Hematopoietic multipotent progenitor cell treated with erythropoietin and hydrocortisone succinate and interleukin-3 and kit ligand, for 17 days (in vitro differentiated cells): ENCODE results near the gene ATP7B.
"Not testable (repeated sequence)": the region's sequence is repeated elsewhere in the genome, so short reads cannot be mapped to it uniquely, and the experiment has no call there.

Experiments used
- DNase-seq: peaks from one replicate; pipeline ENCODE4 v3.0.0-alpha.2; 2015; ENCODE audit warnings: low spot score

Gene ATP7B

DNA sequence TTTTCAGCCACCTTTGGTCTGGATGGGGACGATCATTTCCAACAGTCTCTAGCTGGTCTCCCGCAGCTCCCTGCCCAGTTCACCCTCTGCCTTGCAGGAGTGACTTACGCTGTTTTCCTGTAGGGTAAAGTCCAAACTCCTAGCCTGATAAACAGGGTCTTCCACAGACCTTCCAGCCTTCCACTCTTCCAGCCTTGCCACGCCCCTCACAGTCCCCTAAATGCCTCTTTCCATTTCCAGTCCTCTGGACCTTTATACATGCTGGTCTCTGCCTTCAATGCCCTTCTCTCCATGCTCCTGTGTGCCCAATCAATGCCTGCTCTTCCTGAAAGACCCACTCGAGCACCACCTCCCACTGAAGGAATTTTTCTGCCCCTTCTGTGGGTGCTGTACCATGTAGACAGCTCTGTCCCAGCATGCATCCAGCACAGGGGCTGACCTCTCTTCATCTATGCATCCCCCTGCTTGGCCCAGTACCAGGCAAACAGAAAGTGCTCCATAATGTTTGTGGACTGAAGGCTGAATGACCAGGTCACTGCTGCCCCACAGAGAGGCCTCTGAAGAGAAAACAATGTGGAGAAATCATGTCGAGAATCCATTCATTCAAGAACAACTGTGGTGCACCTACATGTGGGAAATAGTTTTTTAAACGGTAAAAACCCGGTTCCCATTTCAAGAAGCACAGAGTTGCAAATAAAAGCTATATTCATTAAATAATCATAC lies 4.6 kb downstream of the ATP7B start:
- DNase-seq: no peak

DNA sequence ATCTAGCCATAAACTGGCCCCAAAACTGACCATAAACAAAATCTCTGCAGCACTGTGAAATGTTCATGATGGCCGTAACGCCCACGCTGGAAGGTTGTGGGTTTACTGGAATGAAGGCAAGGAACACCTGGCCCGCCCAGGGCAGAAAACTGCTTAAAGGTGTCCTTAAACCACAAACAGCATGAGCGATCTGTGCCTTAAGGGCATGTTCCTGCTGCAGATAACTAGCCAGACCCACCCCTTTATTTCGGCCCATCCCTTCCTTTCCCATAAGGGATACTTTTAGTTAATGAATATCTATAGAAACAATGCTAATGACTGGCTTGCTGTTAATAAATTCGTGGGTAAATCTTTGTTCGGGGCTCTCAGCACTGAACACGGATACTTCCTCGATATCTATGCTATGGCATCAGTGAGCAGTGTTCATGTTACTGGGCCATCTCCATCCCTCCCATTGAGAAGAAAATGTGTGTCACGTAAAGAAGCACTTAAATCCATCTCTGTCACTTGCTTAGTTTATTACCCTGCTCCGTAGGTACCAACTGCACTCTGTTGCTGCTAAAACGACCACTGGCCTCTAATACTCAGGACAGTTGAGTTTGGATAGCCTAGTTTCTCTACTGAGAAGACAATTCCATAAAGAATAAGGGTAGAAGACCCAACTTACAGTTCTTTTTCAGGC lies 5.3 kb downstream of the ATP7B start:
- no peak for DNase-seq

DNA sequence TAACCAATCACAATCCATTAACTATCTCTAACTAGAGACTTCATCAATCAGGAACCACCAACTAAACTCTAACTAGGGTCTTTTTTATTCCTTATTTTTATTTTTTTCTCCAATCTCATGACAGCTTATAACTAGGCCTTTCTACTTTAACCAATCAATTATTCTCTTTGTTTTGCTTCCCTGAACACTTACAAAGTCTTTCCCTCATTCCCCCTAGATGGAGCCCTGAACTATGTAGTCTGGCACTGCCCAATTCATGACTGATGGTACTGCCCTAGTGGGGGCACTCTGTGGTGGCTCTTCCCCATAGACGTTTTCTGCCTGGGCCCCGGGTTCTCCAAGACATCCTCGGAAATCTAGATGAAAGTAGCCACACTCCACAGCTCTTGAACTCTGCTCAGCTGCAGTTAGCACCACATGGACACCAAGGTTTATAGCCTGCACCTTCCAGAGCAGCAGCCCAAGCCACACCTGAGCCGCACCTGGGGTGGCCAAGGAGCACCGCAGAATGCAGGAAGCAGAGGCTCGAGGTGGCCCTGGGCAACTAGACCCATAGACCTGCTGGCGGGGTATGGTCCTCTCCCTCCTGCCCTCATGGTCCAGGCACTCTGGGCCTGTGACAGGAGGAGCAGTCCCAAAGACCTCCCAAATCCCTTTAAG lies 6.6 kb downstream of the ATP7B start:
- no peak for DNase-seq

DNA sequence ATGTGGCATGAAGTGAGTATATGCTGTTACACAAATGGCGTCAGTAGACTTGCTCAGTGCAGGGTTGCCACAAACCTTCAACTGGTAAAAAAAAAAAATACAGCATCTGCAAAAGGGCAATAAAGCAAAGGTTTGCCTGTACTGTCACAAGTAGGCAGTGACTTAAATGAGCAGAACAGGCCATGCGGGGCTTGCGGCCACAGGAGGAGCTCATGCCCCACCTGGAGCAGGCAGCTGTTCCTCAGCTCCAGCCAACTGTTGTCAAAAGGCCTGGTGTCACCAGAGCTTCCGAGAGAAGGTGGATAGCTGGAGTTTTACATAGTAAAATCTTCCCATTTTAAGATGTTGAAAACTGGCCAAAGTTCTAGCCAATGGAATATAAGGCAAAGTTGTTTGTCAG lies 7.7 kb downstream of the ATP7B start:
- no peak for DNase-seq

DNA sequence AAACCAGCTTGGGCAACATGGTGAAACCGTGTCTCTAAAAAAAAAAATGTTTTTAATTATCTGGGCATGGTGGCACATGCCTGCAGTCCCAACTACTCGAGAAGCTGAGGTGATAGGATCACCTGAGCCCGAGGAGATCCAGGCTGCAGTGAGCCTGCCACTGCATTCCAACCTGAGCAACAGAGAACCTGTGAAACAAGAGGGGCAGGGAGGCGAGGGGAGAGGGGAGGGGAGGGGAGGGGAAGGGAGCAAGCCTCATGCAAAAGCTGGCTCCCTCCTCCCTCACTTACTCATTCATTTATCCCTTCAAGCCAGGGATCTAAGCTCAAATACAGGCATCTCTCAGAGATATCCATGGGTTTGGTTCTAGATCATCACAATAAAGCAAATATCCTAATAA lies 8.9 kb downstream of the ATP7B start:
- no peak for DNase-seq

DNA sequence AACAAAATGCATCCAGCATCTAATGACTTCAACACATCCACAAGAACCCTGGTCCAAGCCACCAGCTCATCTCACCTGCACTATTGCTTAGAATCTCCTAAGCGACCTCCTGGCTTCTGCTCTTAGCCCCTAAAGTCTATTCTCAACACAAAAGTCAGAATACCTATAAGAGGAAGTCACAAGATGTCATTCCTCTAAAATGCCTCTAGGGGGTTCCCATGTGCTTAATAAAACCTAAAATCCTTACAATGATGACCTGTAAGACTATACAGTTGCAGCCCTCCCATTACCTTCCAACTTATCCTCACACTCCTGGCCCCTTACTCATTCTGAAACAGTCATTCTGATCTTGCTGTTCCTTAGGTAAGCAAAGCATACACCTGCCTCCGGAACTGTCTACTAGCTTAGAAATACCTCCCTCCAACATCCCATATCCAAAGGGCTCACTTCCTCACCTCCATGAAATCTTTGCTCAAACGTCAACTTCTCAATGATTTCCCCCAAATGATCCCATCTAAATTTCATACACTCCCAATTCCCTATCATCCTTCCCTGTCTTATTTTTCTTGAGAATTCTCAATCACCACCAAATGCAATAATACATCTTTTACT lies 10.0 kb downstream of the ATP7B start:
- DNase-seq: peak; percentile 74

DNA sequence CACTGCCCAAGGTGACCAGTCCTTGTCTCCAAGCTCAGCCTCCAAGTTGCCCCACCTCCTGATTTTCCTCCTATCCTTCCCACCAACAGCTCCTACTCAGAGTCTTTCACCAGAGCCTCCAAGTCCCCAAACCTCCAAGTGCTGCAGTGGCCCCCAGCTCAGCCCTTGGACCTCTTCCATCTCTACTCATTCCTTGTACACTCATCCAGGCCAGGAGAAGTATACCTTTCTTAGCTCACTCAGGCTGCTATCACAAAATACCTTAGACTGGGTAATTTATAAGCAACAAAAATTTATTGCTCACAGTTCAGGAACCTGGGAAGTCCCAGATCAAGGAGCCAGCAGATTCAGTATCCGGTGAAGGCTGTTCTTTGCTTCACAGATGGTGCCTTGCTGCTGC lies 11.3 kb downstream of the ATP7B start:
- no peak for DNase-seq

DNA sequence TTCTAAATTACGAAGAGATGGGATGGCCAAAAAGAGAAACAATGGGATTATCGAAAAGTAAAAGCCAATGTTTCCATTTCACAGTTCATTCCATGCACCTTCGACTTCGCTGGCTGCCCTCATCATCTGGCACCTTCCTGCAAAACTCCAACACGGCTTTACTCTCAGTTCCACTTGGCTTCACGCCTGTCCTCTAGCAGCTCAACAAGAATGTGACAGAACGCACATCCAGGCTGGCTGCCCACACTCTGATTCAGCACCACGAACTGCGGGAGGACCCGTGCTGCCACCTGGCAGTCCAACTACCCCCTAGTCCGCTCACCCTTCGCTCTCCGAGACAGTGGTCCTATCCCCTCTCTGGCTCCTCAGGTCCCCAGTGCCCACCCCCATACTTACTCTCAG lies 11.7 kb downstream of the ATP7B start:
- DNase-seq: no peak

DNA sequence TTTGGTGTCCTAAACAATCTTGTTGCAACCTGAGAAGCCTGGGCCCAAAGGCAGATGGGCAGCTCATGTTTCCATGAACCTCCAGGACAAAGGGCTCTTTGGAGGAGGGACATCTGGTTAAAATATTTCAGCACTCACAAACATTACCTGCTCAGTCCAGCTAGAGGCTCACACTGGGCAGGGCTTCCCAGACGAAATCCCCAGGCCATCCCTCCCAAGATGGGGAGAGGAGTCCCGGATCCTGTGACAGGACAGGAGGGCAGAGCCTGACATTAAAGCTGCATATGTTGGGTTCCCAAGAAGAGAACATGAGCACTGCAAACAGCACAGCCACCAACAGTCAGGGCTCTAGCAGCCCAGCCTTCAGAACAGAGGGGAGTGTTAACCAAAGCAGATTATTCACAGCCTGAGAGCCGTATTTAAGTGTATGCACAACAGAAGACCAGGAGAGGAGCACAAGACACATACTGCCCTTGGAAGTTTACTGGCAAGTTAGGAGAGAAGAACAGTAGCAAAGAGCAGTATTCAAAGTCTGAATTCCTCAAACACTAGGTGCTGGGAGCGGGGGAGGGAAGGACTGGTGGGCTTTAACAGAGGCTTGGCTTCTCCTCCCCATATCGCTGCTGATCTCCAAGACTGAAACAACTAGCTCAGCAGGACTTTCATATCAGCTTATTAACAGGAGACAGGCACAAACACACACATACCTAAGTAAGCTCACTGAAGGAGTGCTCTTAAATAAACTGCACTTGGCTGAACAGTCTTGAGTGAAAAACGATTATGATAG lies 12.3 kb downstream of the ATP7B start:
- DNase-seq: no peak

DNA sequence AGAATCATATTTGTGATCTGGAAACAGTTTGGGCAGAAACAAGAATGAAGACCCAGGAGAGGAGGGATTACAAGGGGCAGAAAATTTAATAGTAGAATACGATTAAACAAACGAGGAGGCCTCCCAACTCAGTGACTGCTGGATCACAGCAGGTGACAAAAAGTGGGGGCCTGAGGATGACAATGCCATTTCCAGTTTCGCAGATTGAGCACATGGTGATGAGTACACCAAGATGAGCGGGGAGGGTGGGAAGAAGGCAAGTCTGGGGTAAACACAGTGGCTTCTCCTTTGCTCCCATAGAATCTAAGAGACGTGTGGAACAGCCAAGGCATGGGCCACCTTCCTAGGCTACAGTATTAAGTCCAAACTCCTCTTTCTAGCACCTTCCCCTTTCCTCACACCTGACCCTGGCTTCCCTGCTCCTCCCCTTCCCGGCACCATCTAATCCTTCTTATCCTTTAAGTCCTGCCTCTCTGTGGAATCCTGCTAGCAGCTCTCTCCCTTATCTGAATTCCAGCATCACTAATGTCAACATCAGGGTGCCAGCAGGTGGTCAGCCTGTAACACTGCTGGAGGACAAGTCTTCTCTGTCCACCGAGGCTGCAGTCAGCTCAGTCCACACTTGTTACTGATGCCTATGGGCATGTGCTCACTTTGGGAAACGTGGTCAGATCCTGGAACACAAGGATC lies 13.5 kb downstream of the ATP7B start:
- DNase-seq: no peak

DNA sequence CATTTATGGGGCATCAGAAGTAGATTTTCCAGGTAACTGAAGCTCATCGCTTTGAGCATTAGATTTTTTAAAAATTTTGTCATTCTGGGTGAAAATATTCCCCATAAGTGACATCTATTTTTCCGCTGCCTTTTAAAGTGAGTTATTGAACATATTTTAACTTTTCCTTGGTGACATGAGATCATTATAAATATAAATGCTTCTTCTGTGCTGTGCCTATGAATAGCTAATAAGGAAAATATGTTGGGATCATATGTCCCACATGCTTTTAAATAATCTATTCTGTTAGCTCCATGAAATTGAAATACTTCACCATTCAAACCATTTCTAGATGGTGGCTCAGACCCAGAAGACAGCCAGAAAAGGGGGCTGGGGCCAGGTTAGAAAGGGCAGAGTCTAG lies 14.1 kb downstream of the ATP7B start:
- no peak for DNase-seq

DNA sequence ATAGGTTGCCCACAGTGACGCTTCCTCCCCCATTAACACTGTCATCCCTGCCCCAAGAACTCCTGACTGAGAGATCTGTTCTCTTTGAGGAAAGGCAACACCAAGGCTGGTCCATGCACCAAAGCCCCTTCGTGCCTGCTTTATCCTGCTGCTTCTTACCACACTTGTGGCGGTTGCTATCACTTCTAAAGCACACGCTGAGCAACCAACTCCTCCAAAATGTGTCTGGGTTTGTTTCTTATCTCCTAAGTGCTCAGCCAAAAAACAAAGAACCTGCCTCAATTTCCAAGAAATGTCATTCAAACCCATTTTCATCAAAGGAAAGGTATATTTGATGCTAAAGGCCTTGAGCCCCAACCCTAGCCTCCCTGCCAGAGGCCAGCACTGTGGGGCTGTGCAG lies 14.6 kb downstream of the ATP7B start:
- DNase-seq: no peak

DNA sequence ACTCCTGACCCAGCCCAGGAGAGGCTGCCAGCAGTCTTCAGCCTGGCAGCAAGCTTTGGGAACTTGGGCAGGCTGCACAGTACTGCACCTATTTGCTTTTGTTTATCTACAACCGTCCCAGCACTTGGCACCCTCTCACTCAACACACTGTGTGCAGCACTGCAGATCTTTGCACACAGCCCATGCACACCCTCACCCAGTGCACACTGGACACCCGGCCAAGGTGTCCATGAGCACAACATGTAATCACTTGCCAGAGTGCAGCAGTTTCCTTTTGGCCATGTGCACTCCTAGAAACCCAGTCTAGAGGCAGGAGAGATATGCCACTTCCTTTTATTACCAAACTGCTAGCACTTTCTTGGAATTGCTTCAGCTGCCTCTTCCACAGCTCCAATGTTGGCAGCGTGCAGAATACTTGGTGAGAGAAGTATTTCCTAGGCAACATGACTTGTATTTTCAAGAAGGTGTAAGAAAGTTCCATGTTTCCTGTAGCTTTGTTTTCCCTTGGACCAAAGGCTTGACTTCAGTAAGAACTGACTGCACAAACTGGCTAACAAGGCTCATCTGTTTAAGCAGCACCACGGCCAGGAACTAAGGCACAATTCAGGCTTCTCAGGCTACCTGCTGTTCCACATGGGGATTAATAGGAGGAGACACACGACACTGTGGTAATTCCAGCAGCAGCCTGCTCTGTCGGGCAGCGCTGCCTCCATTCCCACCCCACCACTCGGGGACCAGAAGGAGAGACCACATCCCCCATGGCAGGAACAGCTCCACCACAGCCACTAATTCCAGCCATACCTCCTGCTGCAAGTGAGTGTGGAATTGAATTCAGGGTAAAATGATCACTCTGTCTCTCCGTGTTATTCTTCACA lies 15.3 kb downstream of the ATP7B start:
- DNase-seq: peak; percentile 73

DNA sequence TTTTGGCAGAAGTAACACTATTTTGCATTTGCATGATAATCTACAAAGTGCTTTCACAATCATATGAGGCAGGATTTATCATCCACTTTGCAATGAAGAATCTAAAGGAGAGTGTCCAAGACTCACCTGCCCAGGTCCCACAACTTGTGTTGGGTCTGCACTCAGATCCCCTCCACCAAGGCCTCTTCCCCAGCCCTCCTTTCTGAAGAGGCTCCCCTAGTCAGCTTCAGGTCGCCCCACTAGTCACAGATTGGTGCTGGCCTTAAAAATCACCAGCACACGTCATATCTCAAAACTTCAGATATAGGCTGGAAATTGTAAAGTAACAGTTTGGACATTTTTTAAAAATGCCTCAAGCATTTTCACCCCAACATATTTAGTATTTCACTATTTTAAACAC lies 17.5 kb downstream of the ATP7B start:
- peak; percentile 40 for DNase-seq

DNA sequence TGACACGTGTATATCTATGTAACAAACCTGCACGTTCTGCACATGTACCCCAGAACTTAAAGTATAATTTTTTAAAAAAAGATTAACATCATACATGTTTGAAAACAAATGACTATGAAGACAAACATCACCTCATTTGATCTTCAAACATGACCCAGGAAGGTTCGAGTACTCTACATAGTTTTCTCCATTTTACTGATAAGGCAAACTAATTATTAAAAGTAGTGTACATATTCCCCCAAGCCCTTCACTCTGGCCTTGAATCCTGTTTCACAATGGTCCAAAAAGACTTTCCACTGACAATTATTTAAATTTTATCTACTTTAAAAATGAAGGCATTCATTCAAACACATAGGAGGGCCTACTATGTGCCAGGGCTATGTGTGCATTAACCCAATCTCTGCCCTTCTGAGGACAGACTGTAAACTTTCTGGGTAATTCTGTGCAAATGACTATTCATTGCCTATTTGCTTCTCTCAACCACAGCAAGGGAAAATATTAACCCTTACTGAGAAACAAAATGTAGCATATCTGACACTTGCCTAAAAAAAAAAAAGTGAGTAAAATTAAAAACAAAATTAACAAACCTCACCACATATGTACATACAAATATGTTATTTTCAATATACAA lies 22.1 kb downstream of the ATP7B start:
- DNase-seq: no peak

DNA sequence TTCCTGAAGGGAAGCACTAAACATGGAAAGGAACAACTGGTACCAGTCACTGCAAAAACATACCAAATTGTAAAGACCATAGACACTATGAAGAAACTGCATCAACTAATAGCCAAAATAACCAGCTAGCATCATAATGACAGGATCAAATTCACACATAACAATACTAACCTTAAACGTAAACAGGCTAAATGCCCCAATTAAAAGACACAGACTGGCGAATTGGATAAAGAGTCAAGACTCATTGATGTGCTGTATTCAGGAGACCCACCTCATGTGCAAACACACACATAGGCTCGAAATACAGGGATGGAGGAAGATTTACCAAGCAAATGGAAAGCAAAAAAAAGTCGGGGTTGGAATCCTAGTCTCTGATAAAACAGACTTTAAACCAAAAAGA lies 26.3 kb downstream of the ATP7B start:
- DNase-seq: not testable (repeated sequence)

DNA sequence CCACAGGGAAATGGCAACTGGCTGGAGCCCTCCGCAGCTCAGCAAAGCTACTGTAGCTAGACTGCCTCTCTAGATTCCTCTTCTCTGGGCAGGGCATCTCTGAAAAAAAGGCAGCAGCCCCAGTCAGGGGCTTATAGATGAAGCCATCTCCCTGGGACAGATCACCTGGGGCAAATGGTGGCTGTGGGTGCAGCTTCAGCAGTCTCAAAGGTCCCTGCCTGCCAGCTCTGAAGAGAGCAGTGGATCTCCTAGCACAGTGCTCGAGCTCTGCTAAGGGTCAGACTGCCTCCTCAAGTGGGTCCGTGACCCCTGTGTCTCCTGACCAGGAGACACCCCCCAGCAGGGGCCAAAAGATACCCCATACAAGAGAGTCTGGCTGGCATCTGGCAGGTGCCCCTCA lies 28.0 kb downstream of the ATP7B start:
- not testable (repeated sequence) for DNase-seq

DNA sequence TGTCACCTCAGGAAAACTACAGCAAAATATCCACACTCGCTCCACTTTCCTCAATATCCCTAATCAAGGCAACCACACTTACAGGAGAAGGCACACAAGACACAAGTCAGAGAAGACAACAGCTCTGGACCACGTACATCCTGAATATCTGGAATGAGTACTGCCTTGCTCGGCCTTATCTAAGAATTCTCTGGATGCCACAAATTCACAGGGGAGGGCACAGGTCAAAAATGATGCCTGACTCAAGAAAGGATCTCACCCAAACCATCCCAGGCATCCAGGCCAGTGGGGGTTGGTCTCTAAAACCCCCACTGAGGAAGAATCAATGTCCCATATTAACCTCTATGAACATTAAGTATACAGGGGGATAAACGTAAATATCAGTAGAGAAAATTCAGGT lies 29.9 kb downstream of the ATP7B start:
- no peak for DNase-seq

DNA sequence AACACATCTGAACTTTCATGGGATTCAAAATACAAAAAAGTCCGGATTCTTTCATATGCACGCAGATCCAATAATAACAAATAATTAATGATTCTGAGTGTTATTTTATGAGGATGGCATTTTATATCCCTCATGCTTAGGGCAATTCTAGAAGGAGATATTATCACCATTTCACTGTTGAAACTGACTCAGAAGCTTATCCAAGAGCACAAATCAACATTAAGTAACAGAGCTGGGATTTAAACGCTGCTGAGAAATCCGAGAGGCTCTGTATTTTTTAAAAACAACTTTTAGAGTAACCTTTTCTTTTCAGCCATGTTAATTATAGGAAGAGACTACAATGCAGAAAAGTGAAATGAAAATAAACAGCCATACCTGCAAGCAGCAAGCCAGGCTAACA lies 30.3 kb downstream of the ATP7B start:
- DNase-seq: no peak
